Activated naive CD4-positive, alpha-beta T cell treated with anti-CD3 and anti-CD28 coated beads, Interleukin-2, amount 10 ng/mL, durations not matched to agents 7 days and 5 days (primary cell): ENCODE results near the gene STAU1.
A peak's percentile ranks its signal among the peaks of the same experiment; 100 is the strongest.

Source experiments
- CTCF ChIA-PET: fragments of 350-600 bp; sonication (Branson Sonifier 250); formaldehyde crosslinking; loops from one replicate; lab custom pipeline; 2021; ENCODE audit warnings: antibody characterized with exemption; lab: Charles Lee
- DNase-seq: peaks from one replicate; pipeline ENCODE4 v3.0.0-alpha.2; 2020
- H3K27ac Mint-ChIP-seq: one replicate; pipeline ENCODE4 v1.8.0; 2021; ENCODE audit warnings: mild to moderate bottlenecking, moderate library complexity, mixed read lengths
- H3K27me3 Mint-ChIP-seq: one replicate; pipeline ENCODE4 v1.8.0; 2021; ENCODE audit warnings: mild to moderate bottlenecking, mixed read lengths
- H3K36me3 Mint-ChIP-seq: one replicate; pipeline ENCODE4 v1.8.0; 2021; ENCODE audit warnings: mixed read lengths
- H3K4me1 Mint-ChIP-seq: one replicate; pipeline ENCODE4 v1.8.0; 2021; ENCODE audit warnings: mixed read lengths
- H3K4me3 Mint-ChIP-seq: one replicate; pipeline ENCODE4 v1.8.0; 2021; ENCODE audit warnings: mild to moderate bottlenecking, moderate library complexity, mixed read lengths
- H3K9me3 Mint-ChIP-seq: one replicate; pipeline ENCODE4 v1.8.0; 2021; ENCODE audit warnings: mixed read lengths

STAU1 gene

DNA sequence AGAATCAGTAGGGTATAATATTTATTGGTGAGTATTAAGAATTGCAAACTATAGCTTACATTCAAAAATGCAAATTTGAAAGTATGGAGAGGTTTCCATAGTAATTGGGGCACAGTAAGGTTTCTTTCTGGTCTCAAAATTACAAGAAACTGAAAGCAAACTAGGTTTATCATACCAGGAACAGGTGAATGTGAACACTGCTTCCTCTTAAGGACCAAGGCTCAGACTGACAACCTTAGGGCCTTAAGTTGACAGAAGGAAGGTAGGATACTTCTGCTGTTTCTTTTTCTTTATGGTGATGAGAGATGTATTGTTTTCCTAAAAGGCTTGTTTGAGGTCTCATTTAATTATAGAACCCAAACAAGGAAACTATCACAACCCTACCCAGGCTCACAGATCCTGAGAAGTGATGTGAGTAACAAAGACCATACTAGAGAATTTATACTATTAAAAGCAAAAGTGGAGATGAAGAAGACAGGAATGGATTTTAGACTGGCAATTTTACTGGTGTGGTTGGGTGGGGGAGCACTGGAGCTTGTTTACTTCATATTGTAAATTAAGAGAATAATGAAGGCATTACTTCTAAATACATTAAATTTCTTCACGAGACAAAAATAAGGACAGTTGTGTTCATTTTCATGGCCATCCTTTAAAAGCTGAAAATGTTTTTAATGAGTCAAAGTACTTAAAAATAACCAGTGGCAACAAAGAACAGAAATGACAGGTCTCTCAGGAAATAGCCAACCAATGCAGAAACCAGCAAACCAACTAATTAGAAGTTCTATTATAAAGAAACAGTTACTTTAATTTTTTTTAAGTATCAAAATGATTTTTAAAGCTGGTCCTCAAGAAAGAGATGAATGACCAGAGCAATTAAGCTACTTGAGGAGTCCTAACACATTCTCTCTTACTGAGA is 21.3 kb downstream of the STAU1 start:
- Mint-ChIP-seq H3K36me3 (peaks cover 27% of the 10 kb centered on the region), H3K9me3 (no peaks in the 10 kb centered on the region), H3K4me1 (peaks cover 47% of the 10 kb centered on the region), H3K4me3 (no peak overlapping the region), H3K27ac (peak overlapping the region; percentile 88), H3K27me3 (no peaks in the 10 kb centered on the region)
- no peak for DNase-seq
- CTCF ChIA-PET, result interaction anchor here (0.9 to 4.6 kb wide), 6 partner anchors 10 to 52 kb away, joined by 3 to 25 read pairs (median 3); partner anchors contain the start of gene DDX27

DNA sequence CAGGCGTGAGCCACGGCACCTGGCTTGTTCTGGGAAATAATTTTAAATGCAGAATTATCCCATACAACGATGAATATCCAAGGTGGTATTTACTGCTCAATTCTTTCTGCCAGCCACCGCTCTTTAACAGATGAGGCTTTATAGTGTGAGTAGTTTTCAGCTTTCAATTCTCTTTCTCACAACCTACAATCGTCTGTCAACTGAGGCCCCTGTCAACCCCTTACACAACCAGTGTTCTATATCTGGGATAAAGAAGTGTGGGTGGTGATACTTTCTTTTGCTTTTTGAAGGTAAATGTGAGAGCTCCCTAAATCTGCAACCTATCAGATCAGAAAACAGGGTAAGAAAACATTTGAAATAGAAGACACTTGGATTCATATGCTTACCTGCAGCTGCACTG is 22.5 kb downstream of the STAU1 start:
- no peak overlapping the region for H3K4me3 Mint-ChIP-seq
- peak overlapping the region; percentile 61 for H3K27ac Mint-ChIP-seq
- no peak for DNase-seq
- CTCF ChIA-PET, result interaction anchor here (0.9 to 4.6 kb wide), 5 partner anchors 9 to 54 kb away, joined by 3 to 25 read pairs (median 3); partner anchors contain the start of gene DDX27
- H3K9me3 Mint-ChIP-seq, result no peaks in the 10 kb centered on the region
- peaks cover 29% of the 10 kb centered on the region for H3K36me3 Mint-ChIP-seq
- H3K4me1 Mint-ChIP-seq, result peaks cover 53% of the 10 kb centered on the region
- H3K27me3 Mint-ChIP-seq, result no peaks in the 10 kb centered on the region

DNA sequence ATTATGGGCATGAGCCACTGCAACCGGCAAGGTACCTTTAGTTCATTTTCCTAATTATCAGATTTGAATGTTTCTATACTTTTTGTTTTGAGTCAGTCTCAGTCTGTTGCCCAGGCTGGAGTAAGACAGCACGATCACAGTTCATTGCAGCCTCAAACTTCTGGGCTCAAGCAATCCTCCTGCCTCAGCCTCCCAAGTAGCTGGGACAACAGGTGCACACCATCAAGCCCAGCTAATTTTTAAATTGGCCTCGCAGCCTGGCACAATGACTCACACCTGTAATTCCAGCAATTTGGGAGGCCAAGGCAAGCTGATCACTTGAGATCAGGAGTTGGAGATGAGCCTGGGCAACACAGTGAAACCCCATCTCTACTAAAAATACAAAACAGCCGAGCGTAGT is 24.4 kb downstream of the STAU1 start:
- Mint-ChIP-seq H3K9me3 (no peaks in the 10 kb centered on the region), H3K27ac (no peak overlapping the region), H3K27me3 (no peaks in the 10 kb centered on the region), H3K36me3 (peaks cover 36% of the 10 kb centered on the region), H3K4me1 (peaks cover 50% of the 10 kb centered on the region), H3K4me3 (no peak overlapping the region)
- DNase-seq, result no peak
- CTCF ChIA-PET, result interaction anchor here (0.6 to 1.8 kb wide), 2 partner anchors 31 to 128 kb away, joined by 4 to 5 read pairs; no protein-coding TSS in a partner anchor

DNA sequence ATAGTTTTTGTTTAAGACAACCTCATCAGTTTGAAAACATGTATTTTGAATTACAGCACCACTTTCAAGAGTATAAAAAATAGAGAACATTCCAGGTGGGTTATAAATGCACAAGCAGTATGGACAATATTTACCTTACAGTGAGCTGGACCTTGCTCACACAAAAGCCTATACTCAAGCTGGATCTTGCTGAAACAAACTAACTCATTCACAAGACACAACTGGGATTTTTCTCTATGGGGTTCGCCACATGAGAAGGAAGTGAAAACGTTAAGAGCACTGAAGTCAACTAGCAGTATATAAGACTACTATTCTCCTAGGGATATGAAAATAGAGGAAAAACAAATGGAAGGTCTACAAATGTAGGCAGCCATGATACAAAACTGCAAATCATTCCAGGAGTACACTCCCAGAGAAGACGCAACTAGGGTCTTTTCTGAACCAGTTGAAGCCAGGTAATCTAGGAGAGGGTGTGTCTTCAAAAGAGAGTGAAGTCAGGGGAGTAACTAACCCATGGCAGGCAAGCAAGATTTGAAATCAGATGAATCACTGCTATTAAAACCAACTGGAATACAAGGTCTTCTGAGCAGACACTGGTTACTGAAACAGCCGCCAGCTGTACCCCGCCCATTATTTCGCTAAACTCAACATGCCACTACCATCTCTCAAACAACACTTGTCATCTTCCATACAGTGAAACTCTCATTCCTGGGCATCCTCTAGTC is 26.5 kb downstream of the STAU1 start:
- CTCF ChIA-PET, result no interaction called here
- Mint-ChIP-seq H3K36me3 (peaks cover 36% of the 10 kb centered on the region), H3K27me3 (no peaks in the 10 kb centered on the region), H3K9me3 (no peaks in the 10 kb centered on the region), H3K4me3 (no peak overlapping the region), H3K4me1 (peaks cover 36% of the 10 kb centered on the region), H3K27ac (no peak overlapping the region)
- no peak for DNase-seq

DNA sequence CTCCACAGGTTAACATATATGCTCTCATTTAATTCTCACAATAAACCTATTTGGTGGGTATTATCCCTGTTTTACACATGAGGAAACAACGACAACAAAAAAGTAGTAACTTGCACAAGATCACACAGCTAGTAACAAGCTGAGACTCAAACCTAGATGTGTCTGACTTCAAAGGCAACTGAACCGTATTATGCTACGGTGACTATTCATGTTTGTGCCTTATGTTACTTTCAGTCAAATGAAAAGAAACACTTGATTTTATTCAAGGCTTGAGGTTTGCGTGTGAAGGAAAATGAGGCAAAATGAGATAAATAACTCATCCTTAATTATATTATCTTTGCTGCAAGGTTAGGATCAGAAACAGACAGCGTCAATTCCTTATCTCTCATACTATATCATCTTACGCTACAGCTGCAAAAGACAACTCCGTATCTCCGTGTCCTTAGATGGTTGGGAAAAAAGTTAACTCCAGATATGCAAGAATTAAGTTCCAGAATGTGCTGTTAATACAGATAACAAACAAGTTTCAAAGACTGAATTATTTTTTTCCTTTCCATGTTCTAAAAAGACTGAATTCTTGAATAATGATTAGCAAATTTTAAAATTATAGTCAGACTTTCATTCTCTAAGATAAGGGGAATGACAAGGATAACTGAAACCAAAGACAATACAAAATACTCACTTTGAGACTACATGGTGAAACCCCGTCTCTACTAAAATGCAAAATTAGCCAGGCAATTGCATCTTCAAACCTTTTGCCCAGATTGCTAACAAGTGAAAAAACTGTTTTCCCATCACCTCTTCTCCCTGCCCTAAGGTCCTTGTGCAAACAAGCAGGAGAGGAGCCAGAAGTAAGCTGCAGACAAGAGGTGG is 27.8 kb downstream of the STAU1 start:
- Mint-ChIP-seq H3K9me3 (no peaks in the 10 kb centered on the region), H3K36me3 (peaks cover 29% of the 10 kb centered on the region), H3K27ac (no peak overlapping the region), H3K4me1 (peaks cover 31% of the 10 kb centered on the region), H3K27me3 (no peaks in the 10 kb centered on the region), H3K4me3 (no peak overlapping the region)
- no peak for DNase-seq
- CTCF ChIA-PET, result interaction anchor here (1.1 to 1.4 kb wide), 2 partner anchors 28 to 56 kb away, joined by 3 to 7 read pairs; no protein-coding TSS in a partner anchor

DNA sequence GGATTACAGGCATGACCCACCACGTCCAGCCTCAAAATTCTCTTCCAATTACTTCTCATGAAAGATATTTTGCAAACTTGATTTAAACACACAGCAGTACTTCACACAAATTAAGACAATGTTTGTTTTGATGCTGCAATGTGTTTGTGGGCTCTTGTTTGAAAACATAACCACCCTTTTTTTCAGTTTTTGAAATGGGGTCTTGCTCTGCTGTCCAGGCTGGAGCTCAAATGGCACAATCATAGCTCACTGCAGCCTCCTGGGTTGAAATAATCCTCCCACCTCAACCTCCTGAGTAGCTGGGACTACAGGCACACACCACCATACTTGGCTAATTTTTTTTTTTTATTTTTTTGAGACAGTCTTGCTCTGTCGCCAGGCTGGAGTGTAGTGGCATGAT is 31.0 kb downstream of the STAU1 start:
- no peak overlapping the region for H3K27ac Mint-ChIP-seq
- no peaks in the 10 kb centered on the region for H3K9me3 Mint-ChIP-seq
- DNase-seq, result no peak
- H3K4me1 Mint-ChIP-seq, result peaks cover 30% of the 10 kb centered on the region
- H3K4me3 Mint-ChIP-seq, result no peak overlapping the region
- H3K36me3 Mint-ChIP-seq, result peaks cover 35% of the 10 kb centered on the region
- CTCF ChIA-PET, result interaction anchor here (0.9 kb wide), 2 partner anchors 9 to 19 kb away, joined by 3 read pairs; no protein-coding TSS in a partner anchor
- H3K27me3 Mint-ChIP-seq, result no peaks in the 10 kb centered on the region

DNA sequence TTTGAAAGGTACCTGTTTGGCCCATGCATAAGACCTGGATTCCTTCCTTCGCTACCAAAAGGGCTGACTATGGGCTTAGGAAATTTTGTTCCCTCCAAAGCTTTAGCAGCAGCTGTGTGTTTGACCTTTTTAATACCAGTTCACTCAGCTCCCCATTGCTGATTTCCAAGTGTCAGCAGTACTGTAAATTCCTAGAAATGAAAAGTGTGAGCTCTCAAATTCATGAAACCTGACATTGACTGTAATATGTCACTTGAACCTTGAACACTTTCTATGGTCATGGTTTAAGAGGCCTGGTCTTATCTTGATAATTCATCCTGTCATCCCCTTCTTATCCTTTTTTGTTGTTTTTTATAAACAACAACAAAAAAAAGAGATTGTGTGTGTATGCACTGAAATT is 31.7 kb downstream of the STAU1 start:
- Mint-ChIP-seq H3K4me1 (peaks cover 26% of the 10 kb centered on the region), H3K4me3 (no peak overlapping the region), H3K27me3 (no peaks in the 10 kb centered on the region), H3K27ac (no peak overlapping the region), H3K36me3 (peaks cover 37% of the 10 kb centered on the region), H3K9me3 (no peaks in the 10 kb centered on the region)
- CTCF ChIA-PET, result interaction anchor here (0.9 kb wide), 1 partner anchor 10 kb away, joined by 3 read pairs; no protein-coding TSS in a partner anchor
- DNase-seq, result no peak

DNA sequence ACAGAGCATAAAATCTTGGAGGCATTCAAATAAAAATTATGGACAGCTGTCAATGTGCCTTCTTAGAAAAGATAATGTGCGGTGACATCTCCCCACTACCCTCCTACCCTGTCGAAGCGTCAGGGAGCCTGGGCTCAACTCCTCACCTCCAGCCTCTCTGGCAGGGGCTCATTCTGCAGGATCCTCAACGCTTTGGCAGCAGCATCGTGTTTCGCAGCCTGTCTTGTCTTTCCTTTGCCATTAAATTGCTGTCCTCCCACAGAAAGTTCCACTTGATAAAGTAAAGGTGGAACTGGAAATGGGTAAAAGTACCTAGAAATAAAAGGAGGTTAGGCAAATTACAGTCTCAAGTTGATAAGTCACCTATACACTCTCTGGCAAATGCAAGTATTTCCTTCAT is 36.7 kb downstream of the STAU1 start:
- peaks cover 7% of the 10 kb centered on the region for H3K4me1 Mint-ChIP-seq
- DNase-seq, result no peak
- no peaks in the 10 kb centered on the region for H3K9me3 Mint-ChIP-seq
- H3K36me3 Mint-ChIP-seq, result peaks cover 43% of the 10 kb centered on the region
- H3K4me3 Mint-ChIP-seq, result no peak overlapping the region
- CTCF ChIA-PET, result interaction anchor here (1.6 to 1.7 kb wide), 2 partner anchors 19 to 66 kb away, joined by 4 to 7 read pairs; no protein-coding TSS in a partner anchor
- H3K27ac Mint-ChIP-seq, result no peak overlapping the region
- H3K27me3 Mint-ChIP-seq, result no peaks in the 10 kb centered on the region

DNA sequence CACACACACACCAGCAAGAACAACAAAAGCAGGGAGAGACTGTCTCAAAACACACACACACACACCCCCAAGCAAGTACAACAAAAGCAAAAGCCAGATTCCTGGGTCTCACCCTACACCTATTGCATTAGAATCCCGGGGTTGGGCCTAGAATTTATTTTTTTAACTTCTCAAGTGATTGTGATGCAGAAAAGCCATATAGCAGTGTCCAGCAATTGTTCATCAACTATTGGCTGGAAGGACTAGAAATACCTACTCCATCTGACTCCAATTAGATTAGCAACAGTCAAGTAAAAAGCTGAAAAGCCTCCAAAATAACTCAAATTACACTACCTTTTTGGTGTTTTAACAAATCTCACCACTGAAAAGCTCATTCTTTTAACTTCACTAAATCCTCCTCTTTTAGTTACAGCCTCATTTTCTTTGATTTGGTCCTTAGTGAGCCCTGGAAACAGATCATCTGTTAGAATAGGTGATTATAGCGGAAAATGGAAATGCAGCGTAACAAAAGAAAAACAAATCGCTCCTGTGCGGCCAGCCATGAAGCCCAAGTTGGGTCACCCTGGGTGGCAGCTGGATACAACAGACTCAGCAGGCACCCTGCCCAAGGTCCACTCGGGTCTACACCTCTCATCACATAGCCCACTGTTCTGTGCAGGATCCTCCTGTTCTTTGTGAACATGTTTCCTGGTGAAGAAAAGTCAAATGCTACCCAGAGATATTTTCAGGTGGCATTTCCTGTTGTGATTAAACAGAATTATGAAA is 38.7 kb downstream of the STAU1 start:
- Mint-ChIP-seq H3K36me3 (peaks cover 39% of the 10 kb centered on the region), H3K27me3 (no peaks in the 10 kb centered on the region), H3K4me1 (no peaks in the 10 kb centered on the region), H3K4me3 (no peak overlapping the region), H3K27ac (no peak overlapping the region), H3K9me3 (no peaks in the 10 kb centered on the region)
- no peak for DNase-seq
- CTCF ChIA-PET, result interaction anchor here (1.4 kb wide), 1 partner anchor 67 kb away, joined by 3 read pairs; no protein-coding TSS in a partner anchor

DNA sequence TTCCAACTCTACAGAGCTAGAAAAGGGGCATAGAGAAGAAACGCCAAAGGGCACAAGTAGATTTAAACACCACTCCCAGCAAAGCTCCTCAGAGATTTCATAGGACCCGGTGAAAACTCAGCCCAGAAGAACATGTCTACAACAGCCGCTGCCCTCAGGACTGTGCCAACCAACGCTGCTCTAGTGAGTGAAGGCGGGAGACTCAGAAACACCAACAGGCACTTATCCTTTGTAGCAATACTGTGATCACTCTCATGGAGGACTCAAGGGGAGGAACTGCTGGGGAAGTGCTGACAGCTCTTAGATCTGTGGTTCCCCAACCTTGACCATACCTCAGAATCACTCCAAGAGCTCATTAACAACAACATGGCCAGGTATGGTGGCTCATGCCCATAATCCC is 39.5 kb downstream of the STAU1 start:
- Mint-ChIP-seq H3K4me1 (peaks cover 6% of the 10 kb centered on the region), H3K27ac (no peak overlapping the region), H3K4me3 (no peak overlapping the region), H3K9me3 (no peaks in the 10 kb centered on the region), H3K36me3 (peaks cover 43% of the 10 kb centered on the region), H3K27me3 (no peaks in the 10 kb centered on the region)
- CTCF ChIA-PET, result interaction anchor here (1.4 kb wide), 1 partner anchor 68 kb away, joined by 3 read pairs; no protein-coding TSS in a partner anchor
- no peak for DNase-seq

DNA sequence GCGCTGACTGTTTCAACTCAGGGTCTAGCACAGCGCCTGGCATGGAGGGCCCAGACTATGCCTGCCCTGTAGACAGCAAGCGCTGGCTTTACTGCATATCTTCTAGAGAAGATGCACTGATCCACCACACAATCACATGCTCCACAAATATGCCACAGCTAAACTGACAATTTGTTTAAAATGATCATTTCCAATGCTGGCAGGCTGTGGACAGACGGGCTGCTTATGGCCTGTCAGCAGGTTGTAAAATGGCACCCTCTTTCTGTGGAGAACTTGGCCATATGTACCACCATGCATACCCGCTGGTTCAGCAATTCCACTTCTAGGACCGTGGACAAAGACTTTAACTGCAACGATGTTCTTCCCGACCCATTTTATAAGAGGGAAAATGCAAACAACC is 40.8 kb downstream of the STAU1 start:
- Mint-ChIP-seq H3K27me3 (no peaks in the 10 kb centered on the region), H3K27ac (no peak overlapping the region), H3K4me3 (no peak overlapping the region), H3K9me3 (no peaks in the 10 kb centered on the region), H3K36me3 (peaks cover 46% of the 10 kb centered on the region), H3K4me1 (peaks cover 6% of the 10 kb centered on the region)
- CTCF ChIA-PET, result interaction anchor here (1.0 to 1.5 kb wide), 2 partner anchors 69 to 70 kb away, joined by 3 to 6 read pairs; no protein-coding TSS in a partner anchor
- DNase-seq, result no peak

DNA sequence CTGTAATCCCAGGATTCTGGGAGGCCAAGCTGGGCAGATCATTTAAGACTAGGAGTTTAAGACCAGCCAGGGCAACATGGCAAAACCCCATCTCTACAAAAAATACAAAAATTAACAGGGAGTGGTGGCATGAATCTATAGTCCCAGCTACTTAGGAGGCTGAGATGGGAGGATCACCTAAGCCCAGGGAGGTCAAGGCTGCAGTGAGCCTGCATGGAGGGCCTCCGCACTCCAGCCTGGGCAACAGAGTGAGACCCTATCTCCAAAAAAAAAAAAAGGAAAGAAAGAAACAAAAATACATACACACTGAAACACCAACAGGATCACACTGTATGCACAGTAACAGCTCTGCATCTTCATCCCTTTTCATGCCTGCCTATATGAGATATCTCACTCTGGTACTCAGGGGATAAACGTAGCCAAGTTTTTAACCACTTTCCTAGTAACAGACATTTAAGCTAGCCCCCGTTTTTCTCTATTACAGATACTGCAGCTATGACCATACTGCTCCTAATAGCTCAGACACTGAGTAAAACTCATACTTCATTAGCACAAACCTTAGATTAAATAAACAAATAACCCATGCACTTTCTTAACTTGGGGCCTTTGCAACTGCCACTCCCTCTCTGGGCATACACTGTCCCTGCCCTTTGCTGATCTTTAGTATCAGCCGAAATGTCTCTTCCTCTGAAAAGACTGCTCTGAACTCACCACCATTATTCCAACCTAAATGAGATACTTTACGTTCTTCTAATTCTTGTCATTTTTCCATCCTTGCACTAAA is 41.5 kb downstream of the STAU1 start:
- Mint-ChIP-seq H3K4me1 (peaks cover 6% of the 10 kb centered on the region), H3K27ac (no peak overlapping the region), H3K9me3 (no peaks in the 10 kb centered on the region), H3K4me3 (no peak overlapping the region), H3K27me3 (no peaks in the 10 kb centered on the region), H3K36me3 (peaks cover 42% of the 10 kb centered on the region)
- DNase-seq, result no peak
- CTCF ChIA-PET, result interaction anchor here (1.0 to 1.5 kb wide), 3 partner anchors 14 to 71 kb away, joined by 3 to 6 read pairs (median 5); no protein-coding TSS in a partner anchor
